Endothelial cell (in vitro differentiated cells): ENCODE data around the gene TMEM45A. TPM values are rescaled to one million over a fixed set of nuclear protein-coding genes. Genes with fewer than 3 reads are reported as not detected.

Experiments used
- DNase-seq: peaks from one replicate; pipeline ENCODE4 v3.0.0; 2021; ENCODE audit warnings: low spot score
- H3K27ac Mint-ChIP-seq: one replicate; pipeline ENCODE4 v1.8.0; 2021; ENCODE audit warnings: mixed read lengths, inconsistent platforms; ENCODE audit not compliant: unreplicated experiment
- H3K27me3 Mint-ChIP-seq: one replicate; pipeline ENCODE4 v1.8.0; 2021; ENCODE audit warnings: mild to moderate bottlenecking, moderate library complexity, mixed read lengths, inconsistent platforms; ENCODE audit not compliant: unreplicated experiment
- H3K36me3 Mint-ChIP-seq: one replicate; pipeline ENCODE4 v1.8.0; 2021; ENCODE audit warnings: mild to moderate bottlenecking, low read depth, mixed read lengths, inconsistent platforms; ENCODE audit not compliant: unreplicated experiment
- H3K4me1 Mint-ChIP-seq: one replicate; pipeline ENCODE4 v1.8.0; 2021; ENCODE audit warnings: mild to moderate bottlenecking, mixed read lengths, inconsistent platforms; ENCODE audit not compliant: unreplicated experiment
- H3K4me3 Mint-ChIP-seq: one replicate; pipeline ENCODE4 v1.8.0; 2021; ENCODE audit warnings: mild to moderate bottlenecking, mixed read lengths, inconsistent platforms; ENCODE audit not compliant: unreplicated experiment
- H3K9me3 Mint-ChIP-seq: one replicate; pipeline ENCODE4 v1.8.0; 2021; ENCODE audit warnings: mixed read lengths, inconsistent platforms; ENCODE audit not compliant: unreplicated experiment
- CTCF ChIP-seq: fragments of 200-600 bp; sonication (generic); IDR thresholded peaks from one replicate; pipeline ENCODE4 v1.5.0; 2021; ENCODE audit warnings: antibody characterized with exemption; ENCODE audit not compliant: unreplicated experiment
- total RNA-seq: library from RNA; stranded (reverse); fragmentation: NEBNext Ultra II Directional; extraction: Animal tissue kit (Norgen Biotek cat#: 25700); gene quantifications from one replicate; pipeline ENCODE4 v1.2.1, GENCODE V29; 2021; ENCODE audit not compliant: unreplicated experiment

TMEM45A gene
- total RNA-seq, 1 donor from 2014 or later: 7.6 TPM

- Mint-ChIP-seq H3K36me3 (no peaks in the 10 kb centered on the region), H3K27ac (no peak overlapping the region), H3K27me3 (no peaks in the 10 kb centered on the region), H3K9me3 (peaks cover under 1% of the 10 kb centered on the region), H3K4me1 (no peaks in the 10 kb centered on the region), H3K4me3 (no peak overlapping the region)
- DNase-seq: peak; percentile 22
- peak; percentile 61 for TF ChIP-seq CTCF
Observed at GRCh38 chr3:100463002-100463401, 29.4 kb upstream of the TMEM45A start.

- TF ChIP-seq CTCF: no peak
- no peak for DNase-seq
- Mint-ChIP-seq H3K9me3 (peaks cover 4% of the 10 kb centered on the region), H3K4me3 (no peak overlapping the region), H3K36me3 (no peaks in the 10 kb centered on the region), H3K4me1 (no peaks in the 10 kb centered on the region), H3K27ac (no peak overlapping the region), H3K27me3 (no peaks in the 10 kb centered on the region)
Observed at GRCh38 chr3:100463646-100464155, 28.7 kb upstream of the TMEM45A start.

- Mint-ChIP-seq H3K27me3 (peaks cover 1% of the 10 kb centered on the region), H3K9me3 (peaks cover 10% of the 10 kb centered on the region), H3K4me1 (no peaks in the 10 kb centered on the region), H3K36me3 (peaks cover 12% of the 10 kb centered on the region), H3K27ac (no peak overlapping the region), H3K4me3 (no peak overlapping the region)
- no peak for DNase-seq
- TF ChIP-seq CTCF: no peak
Observed at GRCh38 chr3:100465892-100466777, 26.3 kb upstream of the TMEM45A start.

- peaks cover 10% of the 10 kb centered on the region for H3K9me3 Mint-ChIP-seq
- no peaks in the 10 kb centered on the region for H3K4me1 Mint-ChIP-seq
- peaks cover 1% of the 10 kb centered on the region for H3K27me3 Mint-ChIP-seq
- no peak for DNase-seq
- H3K27ac Mint-ChIP-seq: no peak overlapping the region
- H3K36me3 Mint-ChIP-seq: peaks cover 12% of the 10 kb centered on the region
- no peak for TF ChIP-seq CTCF
- no peak overlapping the region for H3K4me3 Mint-ChIP-seq
Observed at GRCh38 chr3:100467133-100467532, 25.3 kb upstream of the TMEM45A start.

GRCh38 chr3:100468676-100469075 lies 23.7 kb upstream of the TMEM45A start:
- no peak for TF ChIP-seq CTCF
- H3K27ac Mint-ChIP-seq: no peak overlapping the region

More at GRCh38 chr3:100468676-100469075, 23.7 kb upstream of the TMEM45A start:
- no peak for DNase-seq
- H3K36me3 Mint-ChIP-seq: peaks cover 12% of the 10 kb centered on the region
- H3K9me3 Mint-ChIP-seq: peaks cover 10% of the 10 kb centered on the region
- H3K27me3 Mint-ChIP-seq: peaks cover 1% of the 10 kb centered on the region
- no peak overlapping the region for H3K4me3 Mint-ChIP-seq
- no peaks in the 10 kb centered on the region for H3K4me1 Mint-ChIP-seq
